Gastroesophageal sphincter (tissue), 4 donors: ENCODE measurements around the gene BIVM. TPM values are rescaled to one million over a fixed set of nuclear protein-coding genes. Genes with fewer than 3 reads are reported as not detected.

ENCODE experiments used
- ATAC-seq: fragments of 150-250 bp; one replicate; pipeline ENCODE4 v1.9.1; 2016; ENCODE audit warnings: mild to moderate bottlenecking, moderate library complexity
- H3K27ac ChIP-seq, 4 donors: fragments of 200-600 bp; sonication (generic) in 3 of 4; 1 replicate in 3 of 4; 2 replicates in 1 of 4; pipeline ENCODE4 v1.5.1; 2016 to 2019
- H3K27me3 ChIP-seq: fragments of 200-600 bp; sonication (generic); one replicate; pipeline ENCODE4 v1.5.1; 2019
- H3K36me3 ChIP-seq, 2 donors: fragments of 200-600 bp; sonication (generic); one replicate each; pipeline ENCODE4 v1.5.1; 2019; ENCODE audit warnings: control low read depth in 1 of 2
- H3K4me1 ChIP-seq, 3 donors: fragments of 200-600 bp; sonication (generic); 1 replicate in 2 of 3; 2 replicates in 1 of 3; pipeline ENCODE4 v1.5.1; 2016 to 2019; ENCODE audit warnings: control low read depth in 2 of 3
- H3K4me3 ChIP-seq, 2 donors: fragments of 200-600 bp; sonication (generic); one replicate each; pipeline ENCODE4 v1.5.1; 2019; ENCODE audit warnings: mild to moderate bottlenecking in 1 of 2, moderate library complexity in 1 of 2
- H3K9me3 ChIP-seq, 3 donors: fragments of 200-600 bp; sonication (generic); one replicate each; pipeline ENCODE4 v1.5.1; 2017 to 2019; ENCODE audit warnings: control low read depth in 2 of 3
- CTCF ChIP-seq, 4 experiments: fragments of 200-600 bp in 2 of 4; fragments of 450-650 bp in 2 of 4; sonication (generic) in 1 of 4; IDR thresholded peaks; one replicate each; pipeline ENCODE4 v1.5.1; 2017 to 2019; ENCODE audit warnings: antibody characterized with exemption in 4 of 4, mild to moderate bottlenecking in 2 of 4, moderate library complexity in 2 of 4
- EP300 ChIP-seq: sonication (generic); formaldehyde crosslinking; IDR thresholded peaks from one replicate; pipeline ENCODE4 v1.6.1; 2017; ENCODE audit warnings: antibody characterized with exemption, mild to moderate bottlenecking
- POLR2A ChIP-seq, 2 donors: fragments of 450-650 bp; IDR thresholded peaks; one replicate each; pipeline ENCODE4 v1.6.1; 2017; ENCODE audit warnings: antibody characterized with exemption in 2 of 2, mild to moderate bottlenecking in 2 of 2, moderate library complexity in 1 of 2
- POLR2AphosphoS5 ChIP-seq: sonication (generic); formaldehyde crosslinking; IDR thresholded peaks from one replicate; pipeline ENCODE4 v1.6.1; 2017; ENCODE audit warnings: antibody characterized with exemption
- WGBS, 2 donors: methylation state at CpG; one replicate each; pipeline ENCODE4 v1.1.5; 2018; ENCODE audit warnings: low coverage in 1 of 2; 5-methylcytosine and 5-hydroxymethylcytosine counted together
- total RNA-seq, 4 donors: library from RNA; depleted of rRNA; stranded (reverse); fragments of >200 nt; gene quantifications; one replicate each; pipeline ENCODE4 v1.1.0, GENCODE V29; 2016

BIVM gene
- total RNA-seq, 4 donors from 2014 or later: 8.7 to 19.6 (median 15.8) TPM

GRCh38 chr13:102772042-102772425, 26.9 kb upstream of the BIVM start:
- 97% methylated on average over 16 of the region's 16 CpGs; no CpG with 5 or more reads in 1 of the 2 donors for WGBS, 2 donors
- Histone ChIP-seq H3K27ac (no peak overlapping the region), H3K9me3 (no peaks in the 10 kb centered on the region), H3K27me3 (no peaks in the 10 kb centered on the region), H3K4me3 (no peak overlapping the region), H3K36me3 (peaks cover 0 to 7% of the 10 kb centered on the region in 2 donors), H3K4me1 (peaks cover 0 to 17% (median 3%) of the 10 kb centered on the region in 3 donors)
- no peak for ATAC-seq
- TF ChIP-seq POLR2A (IDR thresholded peaks at IDR 0.05): no peak
- TF ChIP-seq EP300: no peak
- TF ChIP-seq CTCF (IDR thresholded peaks at IDR 0.05): no peak
- no peak for TF ChIP-seq POLR2AphosphoS5

GRCh38 chr13:102773441-102774213, 25.3 kb upstream of the BIVM start, which contains the start of gene TEX30:
TSS of gene TEX30 (minus strand) at chr13:102773786. CDS start at chr13:102770026, 3,760 bp downstream.
- H3K4me3 ChIP-seq: peak within 1 kb of the TSS; percentile 59 to 77
- H3K9me3 ChIP-seq: no peaks in the 10 kb centered on the region
- H3K36me3 ChIP-seq: no peaks in the 10 kb centered on the region
- peaks cover 0 to 17% (median 3%) of the 10 kb centered on the region in 3 donors for H3K4me1 ChIP-seq
- ATAC-seq: peak; percentile 98
- 0% methylated on average over 3 of the region's 85 CpGs; no CpG with 5 or more reads in 1 of the 2 donors for WGBS, 2 donors
- H3K27me3 ChIP-seq: no peaks in the 10 kb centered on the region
- H3K27ac ChIP-seq: peak within 1 kb of the TSS; percentile 40 to 93 (median 90)
- TF ChIP-seq POLR2A (IDR thresholded peaks at IDR 0.05) (peak; percentile 83), EP300 (no peak), CTCF (IDR thresholded peaks at IDR 0.05) (peak in 3 of 4 experiments; percentile 24 to 35 (median 33)), POLR2AphosphoS5 (peak; percentile 62)

GRCh38 chr13:102774214-102774568, 24.7 kb upstream of the BIVM start:
- peak; percentile 3 for ATAC-seq
- peak overlapping the region; percentile 40 to 93 (median 90) for H3K27ac ChIP-seq
- H3K9me3 ChIP-seq: no peaks in the 10 kb centered on the region
- H3K36me3 ChIP-seq: no peaks in the 10 kb centered on the region
- peak overlapping the region; percentile 59 to 77 for H3K4me3 ChIP-seq
- 71 to 85% methylated on average over 9 to 13 of the region's 27 CpGs for WGBS, 2 donors
- no peaks in the 10 kb centered on the region for H3K27me3 ChIP-seq
- peaks cover 0 to 17% (median 3%) of the 10 kb centered on the region in 3 donors for H3K4me1 ChIP-seq
- TF ChIP-seq EP300: no peak
- TF ChIP-seq POLR2A (IDR thresholded peaks at IDR 0.05): no peak

- no peak for ATAC-seq
- TF ChIP-seq CTCF (IDR thresholded peaks at IDR 0.05): no peak
- no peak for TF ChIP-seq POLR2A (IDR thresholded peaks at IDR 0.05)
- no peak for TF ChIP-seq EP300
- no peak for TF ChIP-seq POLR2AphosphoS5
- H3K4me3 ChIP-seq: no peak overlapping the region
- no peaks in the 10 kb centered on the region for H3K27me3 ChIP-seq
- no peak overlapping the region for H3K27ac ChIP-seq
- H3K36me3 ChIP-seq: no peaks in the 10 kb centered on the region
- 89 to 91% methylated on average over 7 to 13 of the region's 14 CpGs for WGBS, 2 donors
- H3K4me1 ChIP-seq: peaks cover 0 to 17% (median 3%) of the 10 kb centered on the region in 3 donors
- no peaks in the 10 kb centered on the region for H3K9me3 ChIP-seq
These were observed 24.1 kb upstream of the BIVM start for GRCh38 chr13:102774591-102775520.

GRCh38 chr13:102776271-102776670, 22.6 kb upstream of the BIVM start:
- 81% methylated on average over 2 of the region's 2 CpGs for WGBS, 2 donors
- no peaks in the 10 kb centered on the region for H3K9me3 ChIP-seq
- H3K27me3 ChIP-seq: no peaks in the 10 kb centered on the region
- no peak overlapping the region for H3K4me3 ChIP-seq
- peaks cover 0 to 17% (median 3%) of the 10 kb centered on the region in 3 donors for H3K4me1 ChIP-seq
- no peak for ATAC-seq
- H3K36me3 ChIP-seq: no peaks in the 10 kb centered on the region
- TF ChIP-seq POLR2A (IDR thresholded peaks at IDR 0.05): no peak
- TF ChIP-seq EP300: no peak
- no peak overlapping the region for H3K27ac ChIP-seq
